ELR (cell line): ENCODE results near the gene WRAP73.

Experiments used
- DNase-seq: peaks from one replicate; pipeline ENCODE4 v3.0.0-alpha.2; 2015; ENCODE audit warnings: low read depth

Gene WRAP73

DNA sequence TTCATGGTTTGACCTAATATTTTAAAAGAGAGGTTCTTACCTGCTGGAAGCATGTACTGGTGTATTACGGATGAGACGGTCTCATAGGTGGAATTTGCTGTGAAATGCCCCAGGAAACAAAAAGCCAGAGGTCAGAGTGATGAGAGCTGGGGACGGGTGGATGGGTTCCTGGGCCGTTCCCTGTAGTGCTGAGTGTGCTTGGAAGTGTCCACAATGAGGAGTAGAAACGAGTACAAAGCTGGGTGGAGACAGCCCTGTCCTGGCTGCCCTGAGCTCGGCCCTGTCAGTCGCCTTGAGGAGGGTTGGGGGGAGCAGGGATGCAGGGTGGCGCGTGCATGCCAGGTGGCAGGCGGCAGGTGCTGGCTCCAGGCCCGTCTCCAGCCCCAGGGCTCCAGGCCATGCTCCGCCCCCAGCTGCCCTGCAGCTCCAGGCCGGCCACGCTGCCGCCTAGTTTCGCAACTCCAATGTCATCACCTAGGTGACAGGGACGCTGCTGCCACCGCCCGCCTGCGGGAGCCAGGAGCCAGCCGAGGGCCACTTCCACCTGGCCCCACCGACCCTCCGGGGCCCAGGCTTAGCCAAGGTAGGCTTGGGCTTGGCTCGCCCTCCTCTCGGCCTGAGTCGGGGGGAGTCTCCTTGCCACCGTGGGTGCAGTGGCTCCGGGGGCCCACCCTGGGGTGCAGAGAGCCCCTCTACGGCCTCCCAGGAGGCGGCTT, 18.8 kb upstream of the WRAP73 start:
- no peak for DNase-seq

DNA sequence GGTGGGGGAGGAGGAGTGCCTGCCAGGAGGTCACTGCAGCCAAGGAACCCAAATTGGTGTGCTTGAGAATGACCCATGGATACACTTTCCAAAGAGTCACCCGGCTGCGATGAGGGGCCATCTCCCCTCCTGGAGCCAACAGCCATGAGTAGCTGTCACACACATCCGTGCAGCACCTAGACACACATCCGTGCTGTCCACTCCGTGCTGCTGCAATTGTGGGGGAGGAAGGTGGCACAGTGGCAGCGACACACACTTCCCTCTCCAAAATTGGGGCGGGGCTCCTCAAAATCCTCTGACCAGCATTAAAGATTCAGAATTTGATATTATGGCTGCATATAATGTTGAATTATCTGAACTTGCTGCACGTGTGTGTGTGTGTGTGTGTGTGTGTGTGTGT, 18.2 kb upstream of the WRAP73 start:
- DNase-seq, result no peak

GRCh38 chr1:3664700-3665375, 14.9 kb upstream of the WRAP73 start:
- DNase-seq, result no peak

GRCh38 chr1:3663999-3664699, 14.2 kb upstream of the WRAP73 start:
- no peak for DNase-seq

- no peak for DNase-seq
Measured at GRCh38 chr1:3662080-3662671, 12.3 kb upstream of the WRAP73 start.

GRCh38 chr1:3661631-3662030, 11.7 kb upstream of the WRAP73 start:
- DNase-seq, result no peak

DNA sequence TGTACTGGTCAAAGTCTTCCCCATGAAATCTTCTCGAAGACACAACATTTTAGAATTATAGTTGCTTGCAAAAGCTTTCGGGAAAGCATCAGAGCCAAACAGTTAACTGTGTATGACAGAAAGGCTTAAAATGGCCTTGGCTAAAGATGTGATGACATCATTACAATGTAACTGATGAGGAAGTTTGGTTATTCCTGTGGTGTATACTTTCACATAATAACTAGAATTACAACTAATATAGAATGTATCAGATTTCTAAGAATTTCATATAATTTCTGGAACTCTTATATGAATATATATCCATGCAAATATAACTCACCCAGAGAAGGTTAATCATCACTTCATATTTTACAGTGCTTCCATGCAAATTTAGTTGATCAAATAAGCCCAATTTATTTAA, 10.8 kb upstream of the WRAP73 start:
- no peak for DNase-seq

DNA sequence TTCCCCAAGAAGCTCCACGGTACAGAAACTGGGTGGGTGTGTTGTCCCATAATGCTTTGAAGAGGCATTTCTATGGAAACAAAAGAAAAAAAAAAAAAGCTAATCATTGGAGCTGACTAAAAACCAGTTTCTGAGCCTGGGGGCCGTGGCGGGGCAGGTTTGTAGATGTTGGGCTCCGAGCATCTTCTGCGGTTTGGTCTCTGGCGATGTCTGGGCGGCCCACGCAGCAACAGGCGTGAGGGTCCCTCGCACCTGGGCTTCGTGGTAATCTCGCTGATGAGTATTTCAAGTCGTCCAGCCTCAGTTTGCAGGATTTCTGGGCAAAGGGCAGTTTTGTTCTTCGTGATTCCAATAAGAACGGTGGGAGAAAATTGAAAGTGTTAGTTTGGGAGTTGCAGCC, 9.2 kb upstream of the WRAP73 start:
- no peak for DNase-seq

DNA sequence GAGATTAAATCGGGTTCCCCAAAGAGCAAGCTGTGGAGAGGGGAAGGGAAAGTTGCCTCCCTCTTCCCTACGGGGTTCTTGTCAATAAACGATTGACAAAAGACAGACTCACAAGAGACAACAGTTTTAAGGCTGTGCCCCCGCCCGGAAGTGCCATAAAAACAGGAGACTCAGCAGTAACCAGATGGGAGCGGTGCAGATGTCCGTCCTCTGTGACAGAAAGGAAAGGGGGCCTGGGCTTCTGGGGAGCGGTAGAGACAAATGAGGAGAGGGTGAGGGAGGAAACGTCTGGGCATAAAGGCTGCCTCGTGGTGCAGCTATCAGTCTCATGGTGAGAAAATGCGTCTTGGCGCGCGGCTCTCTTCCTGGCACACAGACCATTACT, 8.3 kb upstream of the WRAP73 start:
- no peak for DNase-seq

DNA sequence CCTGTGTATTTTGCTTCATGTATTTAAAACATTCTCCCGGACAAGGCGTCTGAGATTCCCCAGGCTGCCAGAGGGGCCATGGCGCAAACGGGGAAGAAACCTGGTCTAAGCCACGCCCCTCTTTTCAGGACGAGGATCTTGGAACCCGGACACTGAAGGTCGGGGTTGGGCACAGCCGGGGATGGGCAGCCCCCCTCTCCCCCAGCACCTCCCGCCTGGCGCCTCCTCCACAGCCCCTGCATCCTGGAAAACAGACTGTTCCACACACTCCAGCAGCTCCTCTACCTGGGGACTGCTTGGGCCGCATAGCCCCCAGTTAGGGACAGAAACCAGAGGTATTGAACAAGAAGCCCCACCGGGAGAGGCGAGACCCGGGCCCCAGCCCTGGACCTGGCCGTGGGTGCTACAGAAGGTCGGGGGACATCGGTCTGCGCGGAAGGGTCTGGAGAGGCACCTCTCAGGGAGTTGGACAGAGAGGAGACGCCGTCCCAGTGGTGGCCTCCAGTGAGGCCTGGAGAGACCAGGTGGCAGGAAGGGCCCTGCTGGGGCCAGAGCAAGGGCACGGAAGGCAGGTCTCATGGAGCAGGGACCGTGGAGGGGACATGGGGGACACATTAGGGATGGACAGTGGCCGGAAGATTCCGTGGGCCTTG, 7.8 kb upstream of the WRAP73 start:
- DNase-seq, result no peak

DNA sequence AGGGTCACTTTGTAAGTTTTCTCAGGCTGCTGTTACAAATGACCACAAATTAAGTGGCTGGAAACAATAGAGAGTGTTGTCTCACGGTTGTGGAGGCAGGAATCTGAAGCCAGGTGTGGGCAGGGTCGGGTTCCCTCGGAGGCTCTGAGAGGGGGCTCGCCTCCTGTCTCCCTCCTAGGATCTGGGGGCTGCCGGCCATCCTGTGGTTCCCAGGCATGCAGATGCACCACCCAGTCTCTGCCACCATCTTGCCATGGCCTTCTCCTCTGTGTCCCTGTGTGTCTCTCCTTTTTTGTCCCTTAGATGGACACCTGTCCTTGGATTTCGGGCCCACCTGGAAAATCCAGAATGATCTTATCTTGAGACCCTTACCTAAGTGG, 7.2 kb upstream of the WRAP73 start:
- DNase-seq, result no peak

DNA sequence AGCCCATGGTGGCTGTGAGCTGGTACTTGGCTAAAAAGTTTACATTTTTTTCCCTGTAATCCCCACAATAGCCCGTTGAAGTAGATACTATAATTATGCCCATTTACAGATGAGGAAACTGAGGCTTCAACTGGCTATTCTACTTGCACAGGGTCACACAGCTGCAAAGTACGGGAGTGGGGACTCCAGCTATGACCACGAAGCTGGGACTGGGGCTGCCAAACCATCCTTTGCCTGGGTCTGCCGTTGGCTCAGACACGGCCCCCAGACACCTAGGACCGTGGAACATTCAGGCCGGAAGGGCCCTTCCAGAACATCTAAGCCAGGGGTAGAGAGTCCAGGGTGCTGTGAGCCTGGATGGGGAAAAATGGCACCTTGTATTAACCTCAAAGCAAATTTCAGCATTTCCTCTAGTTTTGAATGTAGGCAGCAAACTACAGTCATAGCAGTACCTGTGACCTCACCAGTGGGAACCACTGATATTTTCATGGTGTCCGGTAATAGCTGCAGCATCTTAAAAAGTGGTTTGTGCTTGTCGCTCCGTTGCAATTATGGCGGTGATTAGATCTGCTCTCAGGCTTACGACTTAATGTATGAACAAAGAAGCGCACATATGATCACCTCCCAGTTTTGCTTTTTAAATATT, 6.7 kb upstream of the WRAP73 start:
- DNase-seq, result no peak

- no peak for DNase-seq
Measured at GRCh38 chr1:3654549-3655281, 4.8 kb upstream of the WRAP73 start.

DNA sequence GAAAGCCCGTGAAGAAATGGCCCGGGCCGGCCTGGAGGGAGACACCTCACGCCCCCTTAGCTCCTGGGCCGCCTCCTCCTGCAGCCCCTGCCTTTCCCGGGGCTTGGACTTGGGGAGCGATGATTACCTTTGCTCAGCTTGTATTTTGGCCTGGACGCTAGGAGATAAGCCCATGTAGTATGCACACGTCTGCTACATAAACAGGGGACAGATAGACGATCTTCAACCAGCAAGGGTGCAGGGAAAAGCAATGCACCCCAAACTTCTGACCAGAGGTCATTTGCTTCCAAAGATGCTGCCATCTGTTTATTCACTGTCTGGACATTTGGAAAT, 3.3 kb upstream of the WRAP73 start:
- no peak for DNase-seq

DNA sequence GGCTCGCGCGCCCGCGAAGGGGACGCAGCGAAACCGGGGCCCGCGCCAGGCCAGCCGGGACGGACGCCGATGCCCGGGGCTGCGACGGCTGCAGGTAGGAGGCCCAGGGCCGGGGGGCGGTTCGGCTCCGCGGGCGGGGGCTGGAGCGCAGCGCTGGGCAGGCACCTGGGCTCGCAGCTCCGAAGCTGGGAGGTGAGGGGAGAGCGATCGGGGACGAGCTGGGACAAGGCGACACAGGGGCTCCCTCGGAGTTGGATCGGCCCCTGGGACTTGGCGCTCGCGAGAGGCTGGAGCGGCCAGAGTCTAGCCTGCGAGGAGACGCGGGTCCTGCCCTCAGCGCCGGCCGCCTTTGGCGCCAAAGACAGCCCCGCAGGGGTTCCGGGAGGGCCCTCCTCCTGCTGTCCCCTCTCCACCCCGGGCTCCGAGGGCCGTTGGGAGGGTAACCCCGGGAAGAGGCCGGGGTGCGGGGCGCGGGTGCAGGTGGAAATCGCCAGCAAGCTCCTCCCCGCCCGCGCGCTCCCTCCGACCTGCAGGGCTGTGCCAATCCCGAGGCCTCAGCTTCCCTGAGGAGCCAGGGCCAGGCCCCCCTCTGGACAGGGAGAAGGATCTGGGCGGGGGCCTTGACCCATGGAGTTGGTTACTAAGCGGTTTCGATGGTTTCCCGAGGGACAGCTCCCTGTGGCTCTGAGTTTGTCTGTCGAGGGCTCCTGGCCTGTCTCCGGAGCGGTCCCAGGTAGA, 2.8 kb upstream of the WRAP73 start:
- DNase-seq, result no peak

GRCh38 chr1:3651930-3652547, 2.1 kb upstream of the WRAP73 start, which contains the start of gene TP73:
Gene TP73, plus strand, starts transcription at chr1:3652516. Its CDS starts 29,850 bp downstream, at chr1:3682366.
- DNase-seq, result no peak

- DNase-seq, result no peak
Measured at GRCh38 chr1:3651026-3651929, 1.4 kb upstream of the WRAP73 start.

GRCh38 chr1:3650248-3651025, 534 bp upstream of the WRAP73 start:
- DNase-seq, result no peak
